ENCODE data around the gene SRM. TPM values are rescaled to one million over a fixed set of nuclear protein-coding genes. Genes with fewer than 3 reads are reported as not detected.
"Not testable (repeated sequence)": the region's sequence is repeated elsewhere in the genome, so short reads cannot be mapped to it uniquely, and the experiment has no call there.

SRM gene
- polyA plus RNA-seq (ENCODE audit: insufficient read length in 3 of 3), result 10 to 100 TPM; 35.5 to 42.7 (median 41.6) TPM

- DNase-seq (ENCODE audit: low read depth in 3 of 3, low spot score in 2 of 3), result peak; percentile 57 to 79 (median 70)
These were observed at the start of gene SRM for GRCh38 chr1:11059968-11060830. Gene SRM, minus strand, starts transcription at chr1:11060018. Its CDS starts 75 bp downstream, at chr1:11059943.

GRCh38 chr1:11109047-11109760 lies 49.4 kb upstream of the SRM start:
- DNase-seq (ENCODE audit: low read depth in 3 of 3, low spot score in 2 of 3), result no peak

GRCh38 chr1:11107599-11107998 lies 47.8 kb upstream of the SRM start:
- peak in 1 of 3 donors; percentile 6 for DNase-seq (ENCODE audit: low read depth in 3 of 3, low spot score in 2 of 3)

- no peak for DNase-seq (ENCODE audit: low read depth in 3 of 3, low spot score in 2 of 3)
These were observed 45.8 kb upstream of the SRM start for GRCh38 chr1:11105586-11105985.

- no peak for DNase-seq (ENCODE audit: low read depth in 3 of 3, low spot score in 2 of 3)
These were observed 41.5 kb upstream of the SRM start for GRCh38 chr1:11101347-11101746.

- not testable (repeated sequence) for DNase-seq (ENCODE audit: low read depth in 3 of 3, low spot score in 2 of 3)
These were observed 41.0 kb upstream of the SRM start for GRCh38 chr1:11100806-11101205.

GRCh38 chr1:11100149-11100493 lies 40.3 kb upstream of the SRM start:
- DNase-seq (ENCODE audit: low read depth in 3 of 3, low spot score in 2 of 3), result no peak

GRCh38 chr1:11099310-11100148 lies 39.7 kb upstream of the SRM start, which contains the start of gene EXOSC10:
Gene EXOSC10, minus strand, starts transcription at chr1:11099869. Its CDS starts 38 bp downstream, at chr1:11099831.
- DNase-seq (ENCODE audit: low read depth in 3 of 3, low spot score in 2 of 3), result peak; percentile 62 to 81 (median 76)

GRCh38 chr1:11098931-11099309 lies 39.1 kb upstream of the SRM start:
- no peak for DNase-seq (ENCODE audit: low read depth in 3 of 3, low spot score in 2 of 3)

GRCh38 chr1:11083784-11084183 lies 24.0 kb upstream of the SRM start:
- not testable (repeated sequence) for DNase-seq (ENCODE audit: low read depth in 3 of 3, low spot score in 2 of 3)

- DNase-seq (ENCODE audit: low read depth in 3 of 3, low spot score in 2 of 3), result no peak
These were observed 21.1 kb upstream of the SRM start for GRCh38 chr1:11080931-11081330.

GRCh38 chr1:11078631-11079030 lies 18.8 kb upstream of the SRM start:
- DNase-seq (ENCODE audit: low read depth in 3 of 3, low spot score in 2 of 3), result no peak

- DNase-seq (ENCODE audit: low read depth in 3 of 3, low spot score in 2 of 3), result not testable (repeated sequence)
These were observed 13.6 kb upstream of the SRM start for GRCh38 chr1:11073398-11073797.

- DNase-seq (ENCODE audit: low read depth in 3 of 3, low spot score in 2 of 3), result no peak
These were observed 12.5 kb upstream of the SRM start for GRCh38 chr1:11072216-11072917.

- no peak for DNase-seq (ENCODE audit: low read depth in 3 of 3, low spot score in 2 of 3)
These were observed 11.8 kb upstream of the SRM start for GRCh38 chr1:11071463-11072215.

- no peak for DNase-seq (ENCODE audit: low read depth in 3 of 3, low spot score in 2 of 3)
These were observed 11.1 kb upstream of the SRM start for GRCh38 chr1:11070876-11071275.

GRCh38 chr1:11068600-11069473 lies 9.0 kb upstream of the SRM start:
- DNase-seq (ENCODE audit: low read depth in 3 of 3, low spot score in 2 of 3), result no peak

- no peak for DNase-seq (ENCODE audit: low read depth in 3 of 3, low spot score in 2 of 3)
These were observed 8.1 kb upstream of the SRM start for GRCh38 chr1:11067716-11068599.

Data from right renal cortex interstitium (tissue), 3 donors.